Activated CD4-positive, alpha-beta T cell treated with anti-CD3 and anti-CD28 coated beads for 24 hours (primary cell): ENCODE results near the gene ORMDL3.
A peak's percentile ranks its signal among the peaks of the same experiment; 100 is the strongest.
"Not testable (repeated sequence)": the region's sequence is repeated elsewhere in the genome, so short reads cannot be mapped to it uniquely, and the experiment has no call there.

Experiments used
- DNase-seq, 2 donors: peaks; one replicate each; pipeline ENCODE4 v3.0.0-alpha.2; 2020; ENCODE audit warnings: low read depth in 2 of 2

The ORMDL3 gene

DNA sequence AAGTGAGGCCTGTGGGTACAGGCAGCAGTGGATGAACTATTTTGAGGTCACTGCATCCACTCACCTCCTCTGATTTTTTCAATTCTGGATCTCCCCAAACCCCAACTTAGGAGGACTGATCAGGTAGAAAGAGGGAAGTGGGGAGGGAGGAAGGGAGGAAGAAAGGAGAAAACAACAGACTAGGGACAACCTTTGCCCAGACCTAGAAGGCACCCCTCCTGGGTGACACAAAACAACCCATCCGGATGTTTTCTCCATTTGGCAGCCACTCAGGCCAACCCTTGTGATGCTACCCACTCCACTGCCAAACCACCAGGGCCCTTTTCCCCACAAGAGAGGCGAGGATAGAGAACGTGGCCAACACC, 2.7 kb downstream of the ORMDL3 start:
- no peak for DNase-seq

DNA sequence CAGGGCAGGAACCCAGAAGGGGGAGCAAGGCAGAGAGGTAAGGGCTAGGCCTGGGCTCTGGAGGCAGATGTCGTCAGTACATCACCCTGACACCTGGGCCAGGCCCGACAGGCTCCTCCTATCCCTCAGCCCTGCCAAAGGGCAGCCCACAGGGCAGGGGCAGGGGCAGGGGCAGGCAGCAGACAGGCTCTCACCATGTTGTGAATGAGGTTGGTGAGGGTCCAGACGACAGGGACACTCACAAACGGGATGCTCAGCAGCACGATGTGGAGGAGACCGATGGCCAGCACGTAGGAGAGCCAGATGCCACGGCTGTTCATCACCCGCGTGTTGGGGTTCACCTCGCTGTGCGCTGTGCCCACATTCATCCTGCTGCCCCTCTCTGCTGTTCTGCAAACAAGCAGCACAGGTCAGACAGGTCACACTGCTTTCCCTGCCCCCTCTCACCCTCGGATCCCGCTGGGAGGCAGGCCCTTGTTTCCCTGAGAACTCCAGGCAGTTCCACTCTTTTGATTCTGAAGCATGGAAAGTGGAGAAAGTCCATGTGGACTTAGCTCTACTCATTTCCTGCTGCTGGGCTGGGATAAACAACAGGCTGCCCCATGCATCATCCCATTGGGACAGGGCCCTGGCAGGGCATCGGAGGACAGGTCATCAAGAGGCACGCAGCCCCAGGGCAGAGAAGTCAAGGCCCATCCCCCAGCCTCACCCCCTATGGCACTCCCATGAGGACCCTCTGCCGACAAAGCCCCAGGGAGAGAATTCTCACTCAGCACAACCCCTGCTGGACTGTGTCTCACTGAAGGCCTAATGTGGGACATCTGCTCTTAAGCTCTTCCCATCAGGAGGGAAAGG, 3.3 kb downstream of the ORMDL3 start:
- DNase-seq, result no peak

- DNase-seq, result no peak
Observed at GRCh38 chr17:39923230-39923629, 4.2 kb downstream of the ORMDL3 start.

DNA sequence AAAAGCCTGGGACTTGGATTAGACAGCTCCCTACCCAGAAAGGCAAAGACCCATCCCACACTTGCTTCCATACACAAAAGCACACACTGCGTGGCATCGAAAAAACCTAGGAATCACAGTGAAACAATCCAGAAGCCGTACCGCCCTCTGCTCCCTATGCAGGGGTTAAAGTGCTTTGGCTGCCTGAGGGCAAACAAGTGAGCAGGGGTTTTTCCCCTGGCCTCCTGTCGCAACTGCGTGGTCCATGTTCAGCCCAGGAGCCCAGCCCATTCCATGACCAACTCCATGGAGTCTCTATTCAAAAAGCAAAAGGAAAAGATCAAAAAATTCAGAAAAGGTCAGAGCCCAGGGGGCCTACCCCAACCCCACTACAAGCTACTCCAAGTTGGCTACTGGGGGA, 5.4 kb downstream of the ORMDL3 start:
- no peak for DNase-seq

- DNase-seq, result no peak
Observed at GRCh38 chr17:39921323-39921722, 6.1 kb downstream of the ORMDL3 start.

GRCh38 chr17:39920218-39921210, 6.9 kb downstream of the ORMDL3 start:
- DNase-seq, result peak; percentile 33 to 55

DNA sequence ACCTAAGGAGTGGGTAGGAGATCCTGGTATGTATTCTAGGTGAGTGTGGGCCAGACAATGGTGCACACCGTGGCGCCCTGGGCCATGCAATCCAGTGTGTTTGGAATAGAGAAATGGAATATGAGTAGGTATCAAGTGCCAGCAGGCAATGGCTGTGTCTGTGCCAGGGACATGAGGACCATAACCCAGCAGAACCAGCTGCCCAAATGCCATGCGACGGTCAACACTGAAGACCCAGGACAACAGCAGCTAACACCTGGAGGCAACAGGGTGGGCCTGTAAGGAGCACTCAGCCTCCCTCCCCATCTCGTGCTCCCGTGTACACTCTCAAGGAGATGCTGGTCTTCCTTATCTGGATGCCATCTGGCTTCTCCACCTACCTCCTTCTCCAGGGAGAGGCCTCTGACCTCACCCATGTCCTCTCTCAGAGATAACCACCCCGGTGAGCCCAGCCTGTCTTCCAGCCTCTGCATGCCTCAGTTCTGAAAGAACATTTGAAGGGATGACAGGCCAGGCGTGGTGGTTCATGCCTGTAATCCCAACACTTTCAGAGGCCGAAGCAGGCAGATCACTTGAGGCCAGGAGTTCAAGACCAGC, 8.2 kb downstream of the ORMDL3 start:
- DNase-seq, result no peak

- DNase-seq, result no peak
Observed at GRCh38 chr17:39916918-39917317, 10.5 kb downstream of the ORMDL3 start.

GRCh38 chr17:39915559-39915958, 11.8 kb downstream of the ORMDL3 start:
- DNase-seq, result no peak

GRCh38 chr17:39913989-39914388, 13.4 kb downstream of the ORMDL3 start:
- no peak for DNase-seq

DNA sequence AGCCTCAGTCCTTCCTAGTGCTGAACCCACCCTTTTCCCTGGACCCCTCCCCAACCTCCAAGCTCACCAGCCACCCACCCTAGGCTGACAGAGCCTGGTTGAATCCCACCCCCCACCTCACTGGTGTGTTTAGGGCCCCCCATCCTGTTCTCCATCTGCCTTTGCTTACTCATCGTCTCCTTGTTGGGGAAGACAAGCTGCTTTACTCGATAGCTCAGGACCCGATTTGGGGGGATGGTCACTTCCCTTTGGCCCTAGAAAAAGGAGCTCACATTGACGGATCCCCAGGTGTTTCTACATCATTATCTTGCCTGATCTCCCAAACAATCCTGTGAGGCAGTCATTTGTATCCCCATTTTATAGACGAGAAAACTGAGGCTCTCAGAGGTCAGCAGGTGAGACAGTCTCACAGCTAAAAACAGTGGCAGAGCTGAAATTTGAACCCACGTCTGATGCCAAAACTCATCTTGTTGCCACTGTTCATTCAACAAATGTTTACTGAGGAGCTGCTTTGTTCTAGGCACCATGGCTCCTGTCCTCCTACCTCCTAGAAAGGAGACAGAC, 18.5 kb downstream of the ORMDL3 start:
- DNase-seq, result no peak

DNA sequence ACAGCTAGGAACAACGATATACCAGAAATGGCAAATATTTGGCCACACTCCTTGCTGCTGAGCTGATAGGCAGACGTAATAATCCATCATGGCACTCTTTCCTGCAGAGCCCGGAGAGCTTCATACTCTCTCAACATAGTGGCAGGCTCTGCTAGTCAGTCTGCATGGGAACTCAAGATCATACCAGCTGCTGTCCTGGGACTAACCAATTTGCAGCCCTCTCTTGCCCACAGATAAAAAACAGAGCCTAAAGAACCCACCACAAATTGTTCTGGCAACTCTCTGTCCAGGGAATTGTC, 22.5 kb downstream of the ORMDL3 start:
- DNase-seq, result no peak

- DNase-seq, result no peak
Observed at GRCh38 chr17:39903158-39903884, 24.1 kb downstream of the ORMDL3 start.

DNA sequence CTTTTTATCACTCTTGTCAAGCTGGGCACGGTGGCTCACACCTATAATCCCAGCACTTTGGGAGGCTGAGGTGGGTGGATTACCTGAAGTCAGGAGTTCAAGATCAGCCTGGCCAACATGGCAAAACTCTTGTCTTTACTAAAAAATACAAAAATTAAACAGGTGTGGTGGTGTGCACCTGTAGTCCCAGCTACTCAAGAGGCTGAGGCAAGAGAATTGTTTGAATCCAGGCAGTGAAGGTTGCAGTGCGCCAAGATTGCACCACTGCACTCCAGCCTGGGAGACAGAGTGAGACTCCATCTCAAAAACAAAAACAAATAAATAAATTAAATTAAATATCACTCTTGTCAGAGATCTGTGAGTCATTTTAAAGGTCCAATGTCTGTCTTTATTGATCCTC, 25.4 kb downstream of the ORMDL3 start:
- not testable (repeated sequence) for DNase-seq

DNA sequence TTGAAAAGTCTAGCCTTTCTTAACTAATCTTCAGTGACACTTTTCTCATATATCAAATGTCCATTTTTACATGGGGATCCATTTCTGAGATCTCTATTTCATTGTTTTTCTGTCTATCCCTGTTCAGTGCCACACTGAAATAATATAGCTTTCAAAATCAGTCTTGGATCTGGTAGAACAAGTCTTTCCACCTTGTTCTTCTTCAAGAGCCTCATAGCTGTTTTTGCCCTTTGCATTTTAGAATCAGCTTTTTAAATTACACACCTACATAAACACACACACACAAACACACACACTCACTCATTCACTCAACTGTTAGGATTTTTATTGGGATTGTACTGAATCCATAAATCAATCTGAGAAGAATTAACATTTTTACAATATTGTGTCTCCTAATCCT, 28.2 kb downstream of the ORMDL3 start:
- DNase-seq, result no peak

DNA sequence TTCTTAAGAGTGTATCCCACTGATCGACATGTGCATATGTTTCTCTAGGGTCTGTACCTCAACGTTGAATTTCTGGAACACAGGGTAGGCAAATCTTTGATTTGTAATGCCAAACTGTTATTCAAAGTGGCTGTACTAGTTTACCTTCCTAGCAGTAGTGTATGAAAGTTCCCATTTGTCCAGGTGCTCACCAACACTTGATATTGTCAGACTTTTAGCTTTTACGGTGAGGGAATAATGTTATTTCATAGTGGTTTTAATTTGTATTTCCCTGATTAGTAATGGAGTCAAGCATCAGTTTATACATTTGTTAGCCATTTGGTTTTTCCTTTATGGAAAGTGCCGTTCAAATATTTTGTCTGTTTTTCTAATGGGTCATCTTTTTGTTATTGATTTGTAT, 29.3 kb downstream of the ORMDL3 start:
- DNase-seq, result no peak

GRCh38 chr17:39894681-39895376, 32.6 kb downstream of the ORMDL3 start:
- DNase-seq, result no peak

GRCh38 chr17:39889200-39889599, 38.2 kb downstream of the ORMDL3 start:
- no peak for DNase-seq

DNA sequence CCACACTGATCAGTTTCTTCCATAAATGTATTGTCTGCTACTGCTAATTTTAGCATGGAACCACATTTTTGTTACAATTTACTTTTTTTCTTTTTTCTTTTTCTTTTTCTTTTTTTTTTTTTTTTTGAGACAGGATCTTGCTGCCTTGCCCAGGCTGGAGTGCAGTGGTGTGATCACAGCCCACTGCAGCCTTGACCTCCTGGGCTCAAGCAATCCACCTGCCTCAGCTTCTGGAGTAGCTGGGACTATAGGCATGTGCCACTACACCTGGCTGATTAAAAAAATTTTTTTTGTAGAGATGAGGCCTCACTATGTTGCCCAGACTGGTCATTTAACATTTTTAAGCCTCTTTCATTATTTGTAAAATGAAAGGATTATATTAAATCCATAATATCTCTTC, 40.3 kb downstream of the ORMDL3 start:
- DNase-seq, result no peak

GRCh38 chr17:39886102-39886501, 41.3 kb downstream of the ORMDL3 start:
- not testable (repeated sequence) for DNase-seq

GRCh38 chr17:39872751-39873150, 54.6 kb downstream of the ORMDL3 start:
- no peak for DNase-seq
